ENCODE data around the gene SELENOF. TPM values are rescaled to one million over a fixed set of nuclear protein-coding genes. Genes with fewer than 3 reads are reported as not detected.

The SELENOF gene
- total and polyA plus RNA-seq, 10 of the 15 experiments (the other 5 are each of a cell fraction or from before 2014, with no cell fraction given): 98.7 to 254 (median 172) TPM

DNA sequence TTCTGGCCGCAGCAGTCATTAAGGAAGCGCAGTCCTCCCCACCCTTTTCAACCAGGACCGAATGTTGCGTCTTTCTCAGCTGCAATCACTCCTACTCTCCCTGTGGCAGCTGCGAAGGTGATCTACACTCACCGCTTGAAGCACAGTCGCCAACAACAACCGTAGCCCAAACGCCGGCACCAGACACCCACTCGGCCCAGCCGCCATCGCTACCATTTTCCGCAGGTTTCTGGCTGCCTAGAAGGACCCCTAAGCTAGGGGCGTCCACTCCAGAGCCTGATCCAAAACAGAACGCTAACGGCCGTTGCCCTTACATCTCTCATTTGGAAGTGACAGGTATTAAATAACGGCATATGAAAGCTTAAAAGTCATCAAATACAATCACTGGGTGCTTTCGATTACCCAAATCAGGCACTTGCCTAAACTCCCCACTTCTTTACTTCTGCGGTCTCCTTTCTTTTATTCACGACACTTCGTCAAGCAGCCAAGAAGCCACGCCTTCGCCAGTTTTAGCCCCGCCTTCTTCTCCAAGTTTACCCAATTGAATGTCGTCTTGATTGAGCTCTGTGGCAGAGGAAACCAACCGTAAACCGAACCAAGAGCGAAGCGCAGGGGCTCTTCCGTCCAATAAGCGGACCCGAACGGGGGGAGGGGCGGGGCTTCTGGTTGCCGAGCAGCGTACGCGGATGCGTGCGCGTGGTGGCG, at the start of gene SELENOF (continued):
- TF ChIP-seq, protein P1, sequence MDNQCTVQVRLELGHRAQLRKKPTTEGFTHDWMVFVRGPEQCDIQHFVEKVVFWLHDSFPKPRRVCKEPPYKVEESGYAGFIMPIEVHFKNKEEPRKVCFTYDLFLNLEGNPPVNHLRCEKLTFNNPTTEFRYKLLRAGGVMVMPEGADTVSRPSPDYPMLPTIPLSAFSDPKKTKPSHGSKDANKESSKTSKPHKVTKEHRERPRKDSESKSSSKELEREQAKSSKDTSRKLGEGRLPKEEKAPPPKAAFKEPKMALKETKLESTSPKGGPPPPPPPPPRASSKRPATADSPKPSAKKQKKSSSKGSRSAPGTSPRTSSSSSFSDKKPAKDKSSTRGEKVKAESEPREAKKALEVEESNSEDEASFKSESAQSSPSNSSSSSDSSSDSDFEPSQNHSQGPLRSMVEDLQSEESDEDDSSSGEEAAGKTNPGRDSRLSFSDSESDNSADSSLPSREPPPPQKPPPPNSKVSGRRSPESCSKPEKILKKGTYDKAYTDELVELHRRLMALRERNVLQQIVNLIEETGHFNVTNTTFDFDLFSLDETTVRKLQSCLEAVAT (IDR thresholded peaks at IDR 0.05): peak; percentile 82
- no peak for TF ChIP-seq ETV6 (conservative IDR thresholded peaks at IDR 0.05 in 1 of 2, IDR thresholded peaks at IDR 0.05 in 1 of 2; ENCODE audit: borderline replicate concordance in 1 of 2, low read depth in 1 of 2)
- TF ChIP-seq NFYB (IDR thresholded peaks at IDR 0.05; ENCODE audit: insufficient read depth, low read depth, low read length): peak; percentile 76; the same call in 1 of the 2 replicates
- TF ChIP-seq SIX5 (IDR thresholded peaks at IDR 0.05; ENCODE audit: low read depth, low read length, severe bottlenecking): peak; percentile 19
- TF ChIP-seq, protein P2, sequence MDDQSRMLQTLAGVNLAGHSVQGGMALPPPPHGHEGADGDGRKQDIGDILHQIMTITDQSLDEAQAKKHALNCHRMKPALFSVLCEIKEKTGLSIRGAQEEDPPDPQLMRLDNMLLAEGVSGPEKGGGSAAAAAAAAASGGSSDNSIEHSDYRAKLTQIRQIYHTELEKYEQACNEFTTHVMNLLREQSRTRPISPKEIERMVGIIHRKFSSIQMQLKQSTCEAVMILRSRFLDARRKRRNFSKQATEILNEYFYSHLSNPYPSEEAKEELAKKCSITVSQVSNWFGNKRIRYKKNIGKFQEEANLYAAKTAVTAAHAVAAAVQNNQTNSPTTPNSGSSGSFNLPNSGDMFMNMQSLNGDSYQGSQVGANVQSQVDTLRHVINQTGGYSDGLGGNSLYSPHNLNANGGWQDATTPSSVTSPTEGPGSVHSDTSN (IDR thresholded peaks at IDR 0.05; ENCODE audit: insufficient replicate concordance, low read depth, low read length): no peak
- no peak for TF ChIP-seq RAD21 (IDR thresholded peaks at IDR 0.05; ENCODE audit: insufficient read depth, low read depth, low read length)
- no peak for TF ChIP-seq ASH2L (IDR thresholded peaks at IDR 0.05; ENCODE audit: borderline replicate concordance, low read depth)
- TF ChIP-seq FOXK2 (IDR thresholded peaks at IDR 0.05): no peak
- TF ChIP-seq, protein P3, sequence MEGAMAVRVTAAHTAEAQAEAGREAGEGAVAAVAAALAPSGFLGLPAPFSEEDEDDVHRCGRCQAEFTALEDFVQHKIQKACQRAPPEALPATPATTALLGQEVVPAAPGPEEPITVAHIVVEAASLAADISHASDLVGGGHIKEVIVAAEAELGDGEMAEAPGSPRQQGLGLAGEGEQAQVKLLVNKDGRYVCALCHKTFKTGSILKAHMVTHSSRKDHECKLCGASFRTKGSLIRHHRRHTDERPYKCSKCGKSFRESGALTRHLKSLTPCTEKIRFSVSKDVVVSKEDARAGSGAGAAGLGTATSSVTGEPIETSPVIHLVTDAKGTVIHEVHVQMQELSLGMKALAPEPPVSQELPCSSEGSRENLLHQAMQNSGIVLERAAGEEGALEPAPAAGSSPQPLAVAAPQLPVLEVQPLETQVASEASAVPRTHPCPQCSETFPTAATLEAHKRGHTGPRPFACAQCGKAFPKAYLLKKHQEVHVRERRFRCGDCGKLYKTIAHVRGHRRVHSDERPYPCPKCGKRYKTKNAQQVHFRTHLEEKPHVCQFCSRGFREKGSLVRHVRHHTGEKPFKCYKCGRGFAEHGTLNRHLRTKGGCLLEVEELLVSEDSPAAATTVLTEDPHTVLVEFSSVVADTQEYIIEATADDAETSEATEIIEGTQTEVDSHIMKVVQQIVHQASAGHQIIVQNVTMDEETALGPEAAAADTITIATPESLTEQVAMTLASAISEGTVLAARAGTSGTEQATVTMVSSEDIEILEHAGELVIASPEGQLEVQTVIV (IDR thresholded peaks at IDR 0.05; ENCODE audit: borderline replicate concordance, partially characterized antibody): peak; percentile 98
- peak; percentile 38; the same call in 1 of the 2 replicates for TF ChIP-seq IRF4 (IDR thresholded peaks at IDR 0.05; ENCODE audit: low read depth, low read length)
- no peak for TF ChIP-seq STAT3 (IDR thresholded peaks at IDR 0.05; ENCODE audit: low read depth, low read length)
- TF ChIP-seq, protein P4, sequence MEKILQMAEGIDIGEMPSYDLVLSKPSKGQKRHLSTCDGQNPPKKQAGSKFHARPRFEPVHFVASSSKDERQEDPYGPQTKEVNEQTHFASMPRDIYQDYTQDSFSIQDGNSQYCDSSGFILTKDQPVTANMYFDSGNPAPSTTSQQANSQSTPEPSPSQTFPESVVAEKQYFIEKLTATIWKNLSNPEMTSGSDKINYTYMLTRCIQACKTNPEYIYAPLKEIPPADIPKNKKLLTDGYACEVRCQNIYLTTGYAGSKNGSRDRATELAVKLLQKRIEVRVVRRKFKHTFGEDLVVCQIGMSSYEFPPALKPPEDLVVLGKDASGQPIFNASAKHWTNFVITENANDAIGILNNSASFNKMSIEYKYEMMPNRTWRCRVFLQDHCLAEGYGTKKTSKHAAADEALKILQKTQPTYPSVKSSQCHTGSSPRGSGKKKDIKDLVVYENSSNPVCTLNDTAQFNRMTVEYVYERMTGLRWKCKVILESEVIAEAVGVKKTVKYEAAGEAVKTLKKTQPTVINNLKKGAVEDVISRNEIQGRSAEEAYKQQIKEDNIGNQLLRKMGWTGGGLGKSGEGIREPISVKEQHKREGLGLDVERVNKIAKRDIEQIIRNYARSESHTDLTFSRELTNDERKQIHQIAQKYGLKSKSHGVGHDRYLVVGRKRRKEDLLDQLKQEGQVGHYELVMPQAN (conservative IDR thresholded peaks at IDR 0.05): peak; percentile 80; the same call in 1 of the 2 replicates
- TF ChIP-seq ESRRA (IDR thresholded peaks at IDR 0.05; ENCODE audit: low read length): peak; percentile 69; the same call in 1 of the 2 replicates
- TF ChIP-seq CEBPB (IDR thresholded peaks at IDR 0.05; ENCODE audit: borderline replicate concordance in 1 of 2, low read depth in 2 of 2, low read length in 2 of 2): no peak
- no peak for TF ChIP-seq HDAC6 (IDR thresholded peaks at IDR 0.05; ENCODE audit: unreplicated experiment)
- no peak; the same call in 1 of the 2 replicates for TF ChIP-seq PML (IDR thresholded peaks at IDR 0.05; ENCODE audit: low read length)
- TF ChIP-seq SMC3 (IDR thresholded peaks at IDR 0.05; ENCODE audit: borderline replicate concordance, low read length): 0 out of 2 replicates have a peak, but pooled peaks have one; percentile 1
- no peak for TF ChIP-seq TARDBP (IDR thresholded peaks at IDR 0.05; ENCODE audit: borderline replicate concordance)
- TF ChIP-seq, protein P5, sequence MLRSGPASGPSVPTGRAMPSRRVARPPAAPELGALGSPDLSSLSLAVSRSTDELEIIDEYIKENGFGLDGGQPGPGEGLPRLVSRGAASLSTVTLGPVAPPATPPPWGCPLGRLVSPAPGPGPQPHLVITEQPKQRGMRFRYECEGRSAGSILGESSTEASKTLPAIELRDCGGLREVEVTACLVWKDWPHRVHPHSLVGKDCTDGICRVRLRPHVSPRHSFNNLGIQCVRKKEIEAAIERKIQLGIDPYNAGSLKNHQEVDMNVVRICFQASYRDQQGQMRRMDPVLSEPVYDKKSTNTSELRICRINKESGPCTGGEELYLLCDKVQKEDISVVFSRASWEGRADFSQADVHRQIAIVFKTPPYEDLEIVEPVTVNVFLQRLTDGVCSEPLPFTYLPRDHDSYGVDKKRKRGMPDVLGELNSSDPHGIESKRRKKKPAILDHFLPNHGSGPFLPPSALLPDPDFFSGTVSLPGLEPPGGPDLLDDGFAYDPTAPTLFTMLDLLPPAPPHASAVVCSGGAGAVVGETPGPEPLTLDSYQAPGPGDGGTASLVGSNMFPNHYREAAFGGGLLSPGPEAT (IDR thresholded peaks at IDR 0.05; ENCODE audit: low read depth): peak; percentile 68
